A549 (cell line): ENCODE data around the gene RAB32. TPM values are rescaled to one million over a fixed set of nuclear protein-coding genes. Genes with fewer than 3 reads are reported as not detected.

Source experiments
- ATAC-seq, 2 experiments: fragments of 200-7000 bp in 1 of 2; fragments of >200 bp in 1 of 2; cut with Nextera tagmentation in 1 of 2; cut with Tn5 transposase in 1 of 2; 3 replicates each; pipeline versions ENCODE4 v1.8.0 to v1.9.1; 2018 to 2020; ENCODE audit warnings: mild to moderate bottlenecking in 1 of 2, moderate library complexity in 1 of 2
- CTCF ChIA-PET: fragments of 300-600 bp; sonication (Branson Sonifier 250); formaldehyde crosslinking; extraction: SDS; loops from one replicate; lab custom pipeline; 2021; ENCODE audit warnings: antibody characterized with exemption, inconsistent platforms; lab: Yijun Ruan, JAX
- POLR2A ChIA-PET: fragments of 350-600 bp; formaldehyde crosslinking; extraction: SDS; loops from one replicate; lab custom pipeline; 2021; ENCODE audit warnings: antibody characterized with exemption, inconsistent platforms; lab: Yijun Ruan, JAX
- DNase-seq, 2 experiments: peaks; one replicate each; pipeline versions ENCODE4 v3.0.0 to v3.0.0-alpha.2; 2011 to 2016; ENCODE audit warnings: low read depth in 1 of 2, low spot score in 1 of 2
- FAIRE-seq: peaks from 2 replicates; lab custom pipeline; 2011; peaks lifted over from hg19 to GRCh38; lab: Jason Lieb, UNC
- H3K27ac ChIP-seq, 2 experiments: fragments of >200 bp; sonication (Bioruptor Twin); formaldehyde crosslinking; 3 replicates each; pipeline ENCODE4 v1.5.1; 2016 to 2017
- H3K4me1 ChIP-seq: fragments of >200 bp; sonication (Bioruptor Twin); formaldehyde crosslinking; 3 replicates; pipeline ENCODE4 v1.6.1; 2016
- H3K4me2 ChIP-seq: fragments of >200 bp; sonication (Bioruptor Twin); formaldehyde crosslinking; 3 replicates; pipeline ENCODE4 v1.6.1; 2016
- H3K4me3 ChIP-seq: fragments of >200 bp; sonication (Bioruptor Twin); formaldehyde crosslinking; 3 replicates; pipeline ENCODE4 v1.5.1; 2016
- H3K9me3 ChIP-seq: fragments of >200 bp; sonication (Bioruptor Twin); formaldehyde crosslinking; 3 replicates; pipeline ENCODE4 v1.6.1; 2016
- ATOH8 ChIP-seq: fragments of 250-450 bp; sonication (Bioruptor Pico); IDR thresholded peaks from 2 replicates; pipeline ENCODE4 v1.5.0; 2020; ENCODE audit warnings: low read depth, mild to moderate bottlenecking, moderate library complexity
- BHLHE40 ChIP-seq: IDR thresholded peaks from 2 replicates; pipeline ENCODE4 v1.6.1; 2012; ENCODE audit warnings: low read depth, low read length, inconsistent platforms
- CBX8 ChIP-seq: fragments of 200-600 bp; sonication (generic); IDR thresholded peaks from 2 replicates; pipeline ENCODE4 v1.6.1; 2016
- CEBPB ChIP-seq, 2 experiments: fragments of >200 bp in 1 of 2; sonication (Bioruptor Twin) in 1 of 2; formaldehyde crosslinking in 1 of 2; IDR thresholded peaks; 2 replicates each; pipeline ENCODE4 v1.6.1; 2012 to 2016
- CHD2 ChIP-seq: fragments of 150-350 bp; IDR thresholded peaks from 2 replicates; pipeline ENCODE4 v1.6.1; 2014; ENCODE audit warnings: low read length; ENCODE audit not compliant: partially characterized antibody
- CHD4 ChIP-seq: fragments of 200-600 bp; sonication (generic); IDR thresholded peaks from 2 replicates; pipeline ENCODE4 v1.6.1; 2016; ENCODE audit warnings: antibody characterized with exemption, mild to moderate bottlenecking, borderline replicate concordance
- EHF ChIP-seq: fragments of 250-450 bp; sonication (Bioruptor Pico); IDR thresholded peaks from 2 replicates; pipeline ENCODE4 v1.5.0; 2020; ENCODE audit warnings: mild to moderate bottlenecking
- ELK1 ChIP-seq: fragments of 150-350 bp; IDR thresholded peaks from 2 replicates; pipeline ENCODE4 v1.6.1; 2014; ENCODE audit warnings: low read depth, mild to moderate bottlenecking, low read length
- EP300 ChIP-seq, 2 experiments: fragments of >200 bp; sonication (Bioruptor Twin); formaldehyde crosslinking; IDR thresholded peaks; 2 replicates in 1 of 2; 3 replicates in 1 of 2; pipeline ENCODE4 v1.6.1; 2016 to 2017
- FOXS1 ChIP-seq: fragments of 250-450 bp; sonication (Bioruptor Pico); IDR thresholded peaks from 2 replicates; pipeline ENCODE4 v1.5.0; 2020; ENCODE audit warnings: mild to moderate bottlenecking, moderate library complexity
- GATA3 ChIP-seq: IDR thresholded peaks from 2 replicates; pipeline ENCODE4 v1.6.1; 2012; ENCODE audit warnings: borderline replicate concordance
- HOXA7 ChIP-seq: fragments of 250-450 bp; sonication (Bioruptor Pico); IDR thresholded peaks from 2 replicates; pipeline ENCODE4 v1.5.0; 2020; ENCODE audit warnings: mild to moderate bottlenecking, moderate library complexity
- HOXB5 ChIP-seq: fragments of 250-450 bp; sonication (Bioruptor Pico); IDR thresholded peaks from 2 replicates; pipeline ENCODE4 v1.5.0; 2020; ENCODE audit warnings: mild to moderate bottlenecking, moderate library complexity
- JUN ChIP-seq, 2 experiments: fragments of >200 bp; sonication (Bioruptor Twin); formaldehyde crosslinking; IDR thresholded peaks; 2 replicates in 1 of 2; 3 replicates in 1 of 2; pipeline ENCODE4 v1.6.1; 2016 to 2017
- KDM5A ChIP-seq: fragments of 200-600 bp; sonication (generic); IDR thresholded peaks from 2 replicates; pipeline ENCODE4 v1.6.1; 2016; ENCODE audit warnings: antibody characterized with exemption, mild to moderate bottlenecking
- MAZ ChIP-seq: fragments of 150-350 bp; IDR thresholded peaks from 2 replicates; pipeline ENCODE4 v1.6.1; 2014; ENCODE audit warnings: antibody characterized with exemption, low read depth, low read length, borderline replicate concordance
- MYC ChIP-seq: IDR thresholded peaks from 2 replicates; pipeline ENCODE4 v1.6.1; 2012; ENCODE audit warnings: mild to moderate bottlenecking, inconsistent platforms, low read length, improper control_type of control experiment, borderline replicate concordance
- NPAS2 ChIP-seq: fragments of 250-450 bp; sonication (Bioruptor Pico); IDR thresholded peaks from 2 replicates; pipeline ENCODE4 v1.8.0; 2022; ENCODE audit warnings: mild to moderate bottlenecking, moderate library complexity, borderline replicate concordance
- NR3C1 ChIP-seq: fragments of >200 bp; sonication (Bioruptor Twin); formaldehyde crosslinking; IDR thresholded peaks from 3 replicates; pipeline ENCODE4 v1.6.1; 2017
- RARB ChIP-seq: fragments of 250-450 bp; sonication (Bioruptor Pico); IDR thresholded peaks from 2 replicates; pipeline ENCODE4 v1.8.0; 2021; ENCODE audit warnings: mild to moderate bottlenecking, moderate library complexity
- REST ChIP-seq: fragments of 200-600 bp; sonication (generic); IDR thresholded peaks from 2 replicates; pipeline ENCODE4 v1.6.1; 2016; ENCODE audit warnings: antibody characterized with exemption, mild to moderate bottlenecking, moderate library complexity
- RNF2 ChIP-seq: fragments of 200-600 bp; sonication (generic); IDR thresholded peaks from 2 replicates; pipeline ENCODE4 v1.6.1; 2016; ENCODE audit warnings: low read depth, mild to moderate bottlenecking, antibody characterized with exemption, moderate library complexity, borderline replicate concordance
- SMC3 ChIP-seq: fragments of >200 bp; sonication (Bioruptor Twin); formaldehyde crosslinking; IDR thresholded peaks from 3 replicates; pipeline ENCODE4 v1.6.1; 2018; ENCODE audit warnings: inconsistent platforms
- SREBF2 ChIP-seq: fragments of 450-650 bp; IDR thresholded peaks from 2 replicates; pipeline ENCODE4 v1.6.1; 2014; ENCODE audit warnings: mild to moderate bottlenecking, moderate library complexity
- TFCP2L1 ChIP-seq: fragments of 250-450 bp; sonication (Bioruptor Pico); IDR thresholded peaks from 2 replicates; pipeline ENCODE4 v1.5.0; 2021; ENCODE audit warnings: mild to moderate bottlenecking
- ZC3H11A ChIP-seq: fragments of 450-650 bp; IDR thresholded peaks from 2 replicates; pipeline ENCODE4 v1.6.1; 2014; ENCODE audit warnings: antibody characterized with exemption, mild to moderate bottlenecking
- ZSCAN20 ChIP-seq: fragments of 250-450 bp; sonication (Bioruptor Pico); IDR thresholded peaks from 2 replicates; pipeline ENCODE4 v1.8.0; 2022; ENCODE audit warnings: mild to moderate bottlenecking, moderate library complexity
- WGBS: methylation state at CpG from one replicate; pipeline ENCODE4 v1.1.6; 2017; ENCODE audit errors: missing lambda C conversion rate; 5-methylcytosine and 5-hydroxymethylcytosine counted together
- polyA plus RNA-seq, 4 experiments: library from polyadenylated mRNA; depleted of rRNA in 3 of 4; stranded (reverse); fragments of >200 nt; fragmentation: RNase III in 1 of 4; extraction: RNeasy Plus Mini Kit Qiagen cat#74134 plus additional on column Dnase treatment in 1 of 4; gene quantifications; 2 replicates in 3 of 4; 3 replicates in 1 of 4; pipeline ENCODE4 v1.2.3, GENCODE V29; 2011 to 2017
- TF ChIP-seq, protein P1 (sequence below): fragments of 450-650 bp; IDR thresholded peaks from 2 replicates; pipeline ENCODE4 v1.6.1; 2014; ENCODE audit warnings: antibody characterized with exemption

Gene RAB32
- polyA plus RNA-seq, 2 of the 4 experiments (the other 2 are of a cell fraction): 34.2 to 49.4 TPM

DNA sequence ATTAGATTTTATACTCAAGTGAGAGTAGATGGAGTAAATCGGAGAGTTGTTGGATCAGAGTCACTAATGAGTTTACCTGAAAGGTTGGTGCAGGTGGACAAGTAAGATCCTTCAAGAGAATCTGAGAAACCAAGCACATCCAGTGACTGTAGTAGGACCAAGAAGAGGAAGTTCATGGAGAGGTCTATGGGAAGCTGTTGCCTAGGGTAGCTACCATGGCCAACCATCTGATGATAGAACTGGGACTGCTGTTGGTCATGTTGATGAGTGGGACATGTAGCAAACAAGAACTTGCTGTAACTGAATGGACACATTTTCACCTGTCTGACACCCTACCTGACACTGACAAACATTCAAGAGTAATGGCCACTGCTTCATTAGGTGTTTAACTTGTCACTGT, 43.8 kb downstream of the RAB32 start:
- FAIRE-seq: no peak
- H3K9me3 ChIP-seq: no peaks in the 10 kb centered on the region
- POLR2A ChIA-PET: no interaction called here

DNA sequence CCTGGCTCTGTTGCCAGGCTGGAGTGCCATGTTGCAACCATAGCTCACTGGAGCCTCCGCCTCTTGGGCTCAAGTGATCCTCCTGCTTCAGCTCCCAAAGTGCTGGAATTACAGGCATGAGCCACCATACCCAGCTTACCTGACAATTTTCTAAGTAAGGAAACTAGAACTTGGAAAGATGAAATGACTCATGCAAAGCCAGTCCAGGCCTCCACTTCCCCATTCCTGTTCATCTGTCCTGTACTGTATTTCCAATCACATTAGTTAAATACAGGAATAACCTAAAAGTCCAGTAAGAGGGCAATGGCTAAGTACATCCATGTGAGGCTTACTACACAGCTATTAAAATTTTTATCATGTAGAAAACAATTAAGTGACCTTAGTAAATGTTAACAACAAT, 46.9 kb downstream of the RAB32 start:
- Histone ChIP-seq H3K4me3 (no peak overlapping the region), H3K9me3 (no peaks in the 10 kb centered on the region), H3K4me1 (no peaks in the 10 kb centered on the region)
- DNase-seq (no peak), ATAC-seq (no peak), FAIRE-seq (no peak)
- TF ChIP-seq CHD2 (no peak), EP300 (IDR thresholded peaks at IDR 0.05) (no peak), KDM5A (no peak), FOXS1 (CRISPR knock-in tag) (no peak), CBX8 (no peak), BHLHE40 (no peak), MYC (no peak), NPAS2 (CRISPR knock-in tag) (no peak), HOXB5 (CRISPR knock-in tag) (no peak), MAZ (no peak), NR3C1 (no peak)
- TF ChIP-seq, protein P1, sequence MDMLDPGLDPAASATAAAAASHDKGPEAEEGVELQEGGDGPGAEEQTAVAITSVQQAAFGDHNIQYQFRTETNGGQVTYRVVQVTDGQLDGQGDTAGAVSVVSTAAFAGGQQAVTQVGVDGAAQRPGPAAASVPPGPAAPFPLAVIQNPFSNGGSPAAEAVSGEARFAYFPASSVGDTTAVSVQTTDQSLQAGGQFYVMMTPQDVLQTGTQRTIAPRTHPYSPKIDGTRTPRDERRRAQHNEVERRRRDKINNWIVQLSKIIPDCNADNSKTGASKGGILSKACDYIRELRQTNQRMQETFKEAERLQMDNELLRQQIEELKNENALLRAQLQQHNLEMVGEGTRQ: no peak
- TF ChIP-seq, all 56 proteins: peak for 0
- H3K4me2 ChIP-seq: no peak overlapping the region
- CTCF ChIA-PET: no interaction called here
- POLR2A ChIA-PET: no interaction called here
- H3K27ac ChIP-seq: no peak overlapping the region
- WGBS: 38% methylated on average over 1 of the region's 1 CpG

More for the DNA sequence above, 43.8 kb downstream of the RAB32 start:
- TF ChIP-seq SREBF2 (no peak), CHD4 (no peak), SMC3 (no peak), ZSCAN20 (no peak), HOXA7 (no peak), JUN (IDR thresholded peaks at IDR 0.05) (no peak), EHF (no peak), MYC (no peak), REST (no peak)
- Histone ChIP-seq H3K4me2 (no peak overlapping the region), H3K27ac (no peak overlapping the region), H3K4me3 (no peak overlapping the region), H3K4me1 (no peaks in the 10 kb centered on the region)
- no peak for ATAC-seq
- CTCF ChIA-PET: no interaction called here
- DNase-seq: no peak
- no CpG with 5 or more reads among the region's 1 CpG for WGBS

DNA sequence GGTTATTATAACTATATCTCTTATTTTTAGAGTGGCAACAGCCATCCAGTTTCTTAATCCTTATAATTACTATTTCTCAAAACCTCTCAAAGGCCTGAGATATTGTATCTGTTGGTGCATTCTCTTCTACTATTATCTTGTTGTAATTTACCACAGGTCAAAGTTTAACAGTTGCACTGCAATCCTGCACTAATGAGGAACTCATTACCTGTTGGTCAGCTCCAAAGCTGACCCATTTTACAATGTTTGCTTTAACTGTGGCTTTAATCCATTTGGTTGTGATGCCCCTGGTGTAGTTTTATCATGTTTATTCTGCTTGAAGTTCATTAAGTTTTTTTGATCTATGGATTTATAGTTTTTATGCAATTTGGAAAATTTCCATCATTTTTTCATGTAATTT, 48.8 kb downstream of the RAB32 start:
- Histone ChIP-seq H3K4me3 (no peak overlapping the region), H3K9me3 (no peaks in the 10 kb centered on the region), H3K27ac (no peak overlapping the region), H3K4me2 (no peak overlapping the region), H3K4me1 (no peaks in the 10 kb centered on the region)
- ChIA-PET POLR2A (no interaction called here), CTCF (no interaction called here)
- FAIRE-seq: no peak
- no peak for DNase-seq
- TF ChIP-seq ELK1 (no peak), GATA3 (no peak), ATOH8 (CRISPR knock-in tag) (no peak), SREBF2 (no peak), CEBPB (IDR thresholded peaks at IDR 0.05) (no peak), EP300 (IDR thresholded peaks at IDR 0.05) (no peak), RARB (CRISPR knock-in tag) (no peak), ZC3H11A (no peak), TFCP2L1 (CRISPR knock-in tag) (no peak), SMC3 (no peak), RNF2 (no peak)
- no peak for ATAC-seq
